GM18517 (cell line): ENCODE measurements around the gene CLSTN1.
"Not testable (repeated sequence)": the region's sequence is repeated elsewhere in the genome, so short reads cannot be mapped to it uniquely, and the experiment has no call there.

Experiments
- ATAC-seq: cut with Tn5 transposase; IDR thresholded peaks from one replicate; pipeline ENCODE4 v1.9.1; 2021; ENCODE audit warnings: mild to moderate bottlenecking, moderate library complexity; ENCODE audit not compliant: unreplicated experiment

CLSTN1 gene

GRCh38 chr1:9766759-9767442, 56.9 kb downstream of the CLSTN1 start:
- no peak for ATAC-seq

- ATAC-seq: no peak
Observed at GRCh38 chr1:9764550-9764949, 59.2 kb downstream of the CLSTN1 start.

DNA sequence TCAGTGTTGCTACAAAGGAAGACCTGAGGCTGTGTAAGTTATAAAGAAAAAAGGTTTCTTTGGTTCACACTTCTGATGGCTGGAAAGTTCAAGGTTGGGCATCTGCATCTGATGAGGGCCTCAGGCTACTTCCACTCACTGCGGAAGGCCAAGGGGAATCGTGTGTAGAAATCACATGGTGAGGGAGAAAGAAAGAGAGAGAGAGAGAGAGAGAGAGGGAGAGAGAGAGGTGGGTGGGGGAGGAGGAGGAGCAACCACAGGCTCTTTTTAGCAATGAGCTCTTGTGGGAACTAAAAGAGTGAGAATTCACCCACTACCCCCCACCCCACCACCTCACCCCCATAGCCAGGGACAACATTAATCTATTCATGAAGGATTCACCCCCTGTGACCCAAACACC, 59.9 kb downstream of the CLSTN1 start:
- no peak for ATAC-seq

DNA sequence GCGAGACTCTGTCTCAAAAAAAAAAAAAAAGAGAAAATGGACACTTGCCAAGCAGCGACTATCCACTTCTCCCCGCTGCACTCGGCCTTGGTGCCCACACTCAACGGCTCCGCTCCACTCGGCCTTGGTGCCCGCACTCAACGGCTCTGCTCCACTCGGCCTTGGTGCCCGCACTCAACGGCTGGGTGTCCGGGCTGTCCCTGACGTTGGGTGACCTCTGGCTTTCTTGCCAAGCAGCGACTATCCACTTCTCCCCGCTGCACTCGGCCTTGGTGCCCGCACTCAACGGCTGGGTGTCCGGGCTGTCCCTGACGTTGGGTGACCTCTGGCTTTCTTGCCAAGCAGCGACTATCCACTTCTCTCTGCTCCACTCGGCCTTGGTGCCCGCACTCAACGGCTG, 61.3 kb downstream of the CLSTN1 start:
- ATAC-seq: not testable (repeated sequence)

DNA sequence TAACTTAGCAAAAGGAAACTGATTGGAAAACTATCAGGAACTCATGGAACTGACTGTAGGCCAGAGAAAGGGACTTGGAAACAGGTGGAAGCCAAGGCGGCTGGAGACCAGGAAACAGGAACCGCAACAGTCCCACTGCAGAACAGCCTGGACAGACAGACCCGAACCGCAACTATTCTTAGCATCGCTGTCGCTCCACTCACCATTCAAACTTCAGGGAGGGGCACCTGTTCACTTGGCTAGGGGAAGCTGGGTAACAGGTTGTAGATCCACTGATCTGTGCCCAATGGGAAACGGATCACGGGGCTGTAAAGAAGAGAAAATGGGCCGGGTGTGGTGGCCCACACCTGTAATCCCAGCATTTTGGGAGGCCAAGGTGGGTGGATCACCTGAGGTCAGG, 61.9 kb downstream of the CLSTN1 start:
- ATAC-seq: no peak

DNA sequence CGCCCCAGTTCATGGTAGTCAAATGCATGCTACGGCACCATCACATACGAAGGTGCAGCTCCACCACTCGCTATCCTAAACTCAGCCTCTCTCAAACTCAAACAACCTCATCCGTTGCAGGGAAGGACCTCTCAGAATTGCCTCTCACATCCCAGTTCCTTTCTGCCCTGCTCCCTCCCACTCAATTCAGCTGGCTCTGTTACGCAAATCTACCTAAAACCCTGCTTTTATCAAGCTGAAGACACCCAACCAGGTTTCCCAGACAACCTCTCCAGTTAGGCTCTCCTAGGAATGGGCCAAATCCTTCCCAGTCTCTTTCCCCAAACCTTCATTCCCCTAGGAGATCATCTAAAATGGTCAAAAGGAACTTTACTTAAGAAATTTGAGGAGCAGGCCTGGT, 62.9 kb downstream of the CLSTN1 start:
- ATAC-seq: no peak

DNA sequence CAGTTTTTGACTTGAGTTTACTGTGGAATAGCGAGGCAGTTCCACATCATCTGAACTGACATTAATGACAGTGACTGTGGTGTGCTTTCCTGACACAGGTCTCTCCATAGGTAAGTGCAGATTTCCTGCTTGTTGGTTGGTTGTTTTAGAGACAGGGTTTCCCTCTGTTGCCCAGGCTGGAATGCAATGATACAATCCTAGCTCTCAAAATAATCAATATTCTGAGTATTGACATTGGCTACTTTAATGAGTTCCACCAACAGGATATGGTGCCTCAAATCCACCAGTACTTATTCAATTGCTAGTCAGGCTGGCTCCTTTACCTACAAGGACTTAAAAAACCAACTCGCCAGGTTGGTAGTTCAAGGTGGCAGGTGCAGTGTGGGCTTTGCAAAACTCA, 63.8 kb downstream of the CLSTN1 start:
- ATAC-seq: no peak

GRCh38 chr1:9758559-9759121, 65.1 kb downstream of the CLSTN1 start:
- no peak for ATAC-seq

GRCh38 chr1:9755441-9755995, 68.2 kb downstream of the CLSTN1 start:
- ATAC-seq: no peak

- no peak for ATAC-seq
Observed at GRCh38 chr1:9753121-9753531, 70.6 kb downstream of the CLSTN1 start.

DNA sequence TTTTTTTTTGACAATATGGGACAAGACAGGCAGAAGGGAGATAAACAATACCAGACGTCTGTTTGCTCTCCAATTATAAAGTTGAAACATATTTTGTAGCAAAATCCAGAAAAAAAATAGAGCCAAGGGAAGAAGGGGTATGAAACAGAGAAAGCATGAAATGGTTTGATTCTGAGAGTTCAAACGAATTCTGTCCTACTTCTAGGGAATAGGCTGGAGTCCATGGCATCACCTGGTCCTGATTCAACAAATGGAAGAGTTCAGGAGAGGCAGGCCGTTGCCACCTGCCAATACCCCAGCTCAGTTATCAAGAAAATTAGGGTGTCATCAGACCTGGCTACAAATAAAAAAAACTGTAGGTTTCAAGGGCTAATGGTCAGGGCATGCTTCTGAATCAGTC, 71.8 kb downstream of the CLSTN1 start:
- ATAC-seq: no peak

DNA sequence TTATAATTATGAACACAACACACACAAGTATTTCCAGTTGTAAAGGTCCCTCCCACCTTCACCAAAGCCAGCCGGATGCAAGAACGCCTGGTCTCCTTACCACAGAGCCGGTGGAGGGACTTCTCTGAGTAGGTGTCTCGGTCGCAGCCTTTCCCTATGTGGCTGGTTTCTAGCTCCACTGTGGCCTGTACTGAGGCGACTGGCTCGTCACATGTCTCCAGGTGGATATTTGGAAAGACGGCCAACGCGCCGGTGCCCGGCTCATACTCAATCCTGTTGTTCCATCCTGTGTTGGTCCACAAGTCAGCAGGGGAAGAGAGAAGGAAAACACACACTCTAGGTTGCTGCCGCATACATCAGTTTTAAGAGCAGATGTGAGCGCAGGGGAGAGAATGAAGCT, 74.4 kb downstream of the CLSTN1 start:
- ATAC-seq: no peak

- not testable (repeated sequence) for ATAC-seq
Observed at GRCh38 chr1:9748391-9748790, 75.4 kb downstream of the CLSTN1 start.

DNA sequence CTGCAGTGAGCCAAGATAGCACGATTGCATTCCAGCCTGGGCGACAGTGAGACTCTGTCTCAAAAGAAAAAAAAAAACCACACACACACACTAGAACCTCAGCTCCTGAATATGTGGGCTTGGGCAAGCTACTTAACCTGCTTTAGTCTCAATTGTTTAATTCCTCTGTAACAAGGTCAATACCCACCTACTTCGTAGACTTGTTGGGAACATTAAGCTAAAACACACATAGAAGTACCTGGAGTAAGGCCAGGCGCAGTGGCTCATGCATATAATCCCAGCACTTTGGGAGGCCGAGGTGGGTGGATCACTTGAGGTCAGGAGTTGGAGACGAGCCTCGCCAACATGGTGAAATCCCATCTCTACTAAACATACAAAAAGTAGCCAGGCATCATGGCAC, 77.1 kb downstream of the CLSTN1 start:
- ATAC-seq: no peak

- ATAC-seq: no peak
Observed at GRCh38 chr1:9746211-9746610, 77.6 kb downstream of the CLSTN1 start.

GRCh38 chr1:9744106-9744799, 79.5 kb downstream of the CLSTN1 start:
- ATAC-seq: no peak

DNA sequence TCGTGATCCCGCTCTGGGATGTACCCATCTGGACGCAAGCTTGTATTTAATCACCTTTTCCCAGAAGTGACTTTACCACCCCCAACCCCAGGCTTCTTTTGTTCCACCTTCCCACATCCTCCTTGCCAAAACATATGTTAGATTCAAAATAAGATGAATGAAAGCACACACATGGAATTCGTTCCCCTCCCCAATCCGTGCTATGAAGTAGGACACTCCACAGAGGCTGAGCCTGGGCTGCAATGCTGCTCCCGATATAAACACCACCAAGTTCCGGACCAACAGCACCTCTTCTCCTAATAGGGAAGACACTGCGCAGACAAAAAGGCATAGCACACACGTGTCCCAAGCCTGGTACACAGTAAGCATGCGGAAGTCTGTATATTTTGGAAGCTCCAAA, 86.1 kb downstream of the CLSTN1 start:
- no peak for ATAC-seq

- ATAC-seq: no peak
Observed at GRCh38 chr1:9737057-9737456, 86.7 kb downstream of the CLSTN1 start.

DNA sequence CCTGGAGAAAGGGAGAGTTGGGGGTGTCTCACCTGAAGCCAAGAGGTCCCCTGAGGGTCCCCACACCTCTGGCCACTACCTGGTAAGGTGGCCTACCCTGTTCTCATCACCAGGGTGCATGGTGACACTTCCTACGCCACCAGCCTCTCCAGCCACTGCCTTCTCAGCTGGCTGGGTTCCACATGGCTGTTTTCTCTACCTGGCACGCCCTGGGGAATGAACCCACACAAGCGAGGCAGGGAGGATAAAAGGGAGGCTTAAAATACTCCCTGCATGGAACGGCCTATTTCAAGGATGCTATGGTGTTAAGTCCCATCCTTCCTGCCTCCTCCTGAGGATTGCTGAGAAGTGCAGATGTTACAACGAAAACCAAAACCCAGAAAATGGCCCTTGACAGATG, 87.5 kb downstream of the CLSTN1 start:
- ATAC-seq: no peak

- ATAC-seq: no peak
Observed at GRCh38 chr1:9735800-9736199, 88.0 kb downstream of the CLSTN1 start.

DNA sequence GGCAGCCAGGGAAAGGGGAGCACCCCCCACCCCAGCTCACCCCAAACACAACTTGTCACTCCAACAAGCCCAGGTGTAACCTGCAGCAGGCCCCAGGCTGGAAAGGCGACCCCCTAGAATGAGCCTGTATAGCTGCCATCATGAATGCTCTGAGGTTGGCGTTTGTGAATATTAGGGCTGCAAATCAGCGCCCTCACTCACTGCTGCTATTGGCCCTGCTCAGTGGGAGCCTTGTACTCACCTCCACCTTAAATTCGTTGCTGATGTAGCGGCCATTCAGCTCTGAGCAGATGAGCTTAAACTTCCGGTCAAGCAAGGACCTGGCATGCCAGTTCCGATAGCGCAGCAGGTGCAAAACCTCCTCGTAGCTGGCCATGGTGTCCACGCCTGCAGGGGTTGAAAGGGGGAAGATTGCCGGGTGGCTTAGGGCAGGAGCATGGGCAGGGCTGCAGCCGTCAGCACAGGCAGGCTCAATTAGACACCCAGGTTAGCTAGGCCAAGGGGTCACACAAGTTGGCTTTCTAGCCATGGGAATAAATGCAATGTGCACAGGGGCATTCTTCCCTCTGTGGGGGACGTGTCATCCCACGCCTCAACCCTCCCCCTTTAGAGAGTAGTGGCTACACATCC, 90.5 kb downstream of the CLSTN1 start:
- no peak for ATAC-seq
